Kidney epithelial cell (primary cell): ENCODE measurements around the gene SFXN1. TPM values are rescaled to one million over a fixed set of nuclear protein-coding genes. Genes with fewer than 3 reads are reported as not detected.

ENCODE experiments used
- DNase-seq: peaks from one replicate; pipeline ENCODE4 v3.0.0-alpha.2; 2010; ENCODE audit warnings: low read depth
- H3K27me3 ChIP-seq: 2 replicates; pipeline ENCODE4 v1.6.0; 2011; ENCODE audit warnings: low read length; ENCODE audit not compliant: control insufficient read depth, insufficient read depth
- H3K36me3 ChIP-seq: 2 replicates; pipeline ENCODE4 v1.5.1; 2011; ENCODE audit warnings: low read length; ENCODE audit not compliant: control insufficient read depth, insufficient read depth
- H3K4me3 ChIP-seq: 2 replicates; pipeline ENCODE4 v1.5.1; 2011; ENCODE audit warnings: low read depth, mild to moderate bottlenecking, control low read depth, low read length
- CTCF ChIP-seq: IDR thresholded peaks from 2 replicates; pipeline ENCODE4 v1.5.1; 2011; ENCODE audit warnings: mild to moderate bottlenecking, moderate library complexity, low read length, control low read depth, inconsistent platforms; ENCODE audit not compliant: insufficient read depth, poor library complexity, severe bottlenecking
- total RNA-seq: library from RNA; depleted of rRNA; stranded (reverse); fragments of >200 nt; gene quantifications from 2 replicates; pipeline ENCODE4 v1.2.3, GENCODE V29; 2015

The SFXN1 gene
- total RNA-seq, 1 donor from 2014 or later: 55.4 TPM

- no peak for DNase-seq
- Histone ChIP-seq H3K27me3 (no peaks in the 10 kb centered on the region), H3K36me3 (peaks cover 2% of the 10 kb centered on the region), H3K4me3 (no peak overlapping the region)
- TF ChIP-seq CTCF: no peak
Measured at GRCh38 chr5:175513297-175513696, 34.9 kb downstream of the SFXN1 start.

- Histone ChIP-seq H3K36me3 (peaks cover 2% of the 10 kb centered on the region), H3K27me3 (no peaks in the 10 kb centered on the region), H3K4me3 (no peak overlapping the region)
- no peak for TF ChIP-seq CTCF
- no peak for DNase-seq
Measured at GRCh38 chr5:175513726-175514125, 35.4 kb downstream of the SFXN1 start.

GRCh38 chr5:175516933-175517823 is 38.8 kb downstream of the SFXN1 start:
- no peak for TF ChIP-seq CTCF
- no peaks in the 10 kb centered on the region for H3K27me3 ChIP-seq
- DNase-seq: no peak
- H3K4me3 ChIP-seq: no peak overlapping the region
- H3K36me3 ChIP-seq: peaks cover 4% of the 10 kb centered on the region

- TF ChIP-seq CTCF: no peak
- Histone ChIP-seq H3K36me3 (peaks cover 4% of the 10 kb centered on the region), H3K27me3 (no peaks in the 10 kb centered on the region), H3K4me3 (no peak overlapping the region)
- peak; percentile 41 for DNase-seq
Measured at GRCh38 chr5:175517824-175518450, 39.6 kb downstream of the SFXN1 start.

- no peak for DNase-seq
- no peak overlapping the region for H3K4me3 ChIP-seq
- no peaks in the 10 kb centered on the region for H3K27me3 ChIP-seq
- peaks cover 4% of the 10 kb centered on the region for H3K36me3 ChIP-seq
- no peak for TF ChIP-seq CTCF
Measured at GRCh38 chr5:175519006-175519405, 40.6 kb downstream of the SFXN1 start.

- no peak overlapping the region for H3K4me3 ChIP-seq
- H3K27me3 ChIP-seq: no peaks in the 10 kb centered on the region
- no peak for TF ChIP-seq CTCF
- peaks cover 4% of the 10 kb centered on the region for H3K36me3 ChIP-seq
- DNase-seq: no peak
Measured at GRCh38 chr5:175520321-175520720, 42.0 kb downstream of the SFXN1 start.
